Left cardiac atrium (tissue), 4 donors: ENCODE results near the gene REN. TPM values are rescaled to one million over a fixed set of nuclear protein-coding genes. Genes with fewer than 3 reads are reported as not detected.

Experiments used
- ATAC-seq, 2 donors: fragments of 200-7000 bp; cut with Tn5 transposase; one replicate each; pipeline ENCODE4 v1.9.1; 2020; ENCODE audit warnings: mild to moderate bottlenecking in 2 of 2, moderate library complexity in 2 of 2
- DNase-seq: peaks from one replicate; pipeline ENCODE4 v3.0.0-alpha.2; 2020
- intact Hi-C, 2 donors: fragments of 100-400 bp; cut with DNase I; formaldehyde crosslinking; loops; one replicate each; pipeline versions ENCODE4 v1.14.1 to v1.15.1; 2022 to 2023
- total RNA-seq, 2 donors: library from RNA; stranded (reverse); fragmentation: NEBNext Ultra II Directional; extraction: Animal tissue kit (Norgen Biotek cat#: 25700); gene quantifications; one replicate each; pipeline ENCODE4 v1.2.1, GENCODE V29; 2021
- donor health status: DM: no; HTN: yes; CAD: no.
- donor health status: DM: no; HTN: yes; CAD: no; lungs with severe emphysema.
- donor health status: DM: yes; HTN: yes; CAD: no.
- donor health status: Dilated cardiomyopathy.

The REN gene
- total RNA-seq, 2 donors from 2014 or later: not detected

- intact Hi-C loops: no loop called here
- DNase-seq (no peak), ATAC-seq (no peak)
These were observed 26.6 kb upstream of the REN start for GRCh38 chr1:204192589-204193352.

GRCh38 chr1:204192046-204192445 lies 25.9 kb upstream of the REN start:
- no peak for ATAC-seq
- intact Hi-C loops: no loop called here
- DNase-seq: no peak

GRCh38 chr1:204191456-204191855 lies 25.3 kb upstream of the REN start:
- DNase-seq: no peak
- ATAC-seq: no peak
- intact Hi-C loops: no loop called here

- ATAC-seq (peak; percentile 41 to 72), DNase-seq (peak; percentile 24)
- intact Hi-C loops: no loop called here
These were observed 24.4 kb upstream of the REN start for GRCh38 chr1:204190212-204191211.

GRCh38 chr1:204188959-204189639 lies 23.0 kb upstream of the REN start:
- ATAC-seq (no peak), DNase-seq (no peak)
- intact Hi-C loops: no loop called here

- intact Hi-C loops: no loop called here
- ATAC-seq (no peak), DNase-seq (no peak)
These were observed 20.5 kb upstream of the REN start for GRCh38 chr1:204186597-204186996.

GRCh38 chr1:204181116-204181515 lies 15.0 kb upstream of the REN start:
- DNase-seq: no peak
- intact Hi-C loops: no loop called here
- ATAC-seq: no peak

GRCh38 chr1:204180133-204180532 lies 14.0 kb upstream of the REN start:
- ATAC-seq: no peak
- DNase-seq: no peak
- intact Hi-C loops: no loop called here

GRCh38 chr1:204178487-204179281 lies 12.5 kb upstream of the REN start:
- ATAC-seq (no peak), DNase-seq (no peak)
- intact Hi-C loops: no loop called here

- ATAC-seq (no peak), DNase-seq (no peak)
- intact Hi-C loops: no loop called here
These were observed 11.0 kb upstream of the REN start for GRCh38 chr1:204177133-204177532.

- intact Hi-C loops: no loop called here
- no peak for ATAC-seq
- no peak for DNase-seq
These were observed 9.9 kb upstream of the REN start for GRCh38 chr1:204176049-204176448.

GRCh38 chr1:204174958-204175357 lies 8.8 kb upstream of the REN start:
- intact Hi-C loops: no loop called here
- no peak for ATAC-seq
- no peak for DNase-seq

- intact Hi-C loops: no loop called here
- ATAC-seq (no peak), DNase-seq (no peak)
These were observed 6.4 kb upstream of the REN start for GRCh38 chr1:204172404-204173029.

- no peak for ATAC-seq
- DNase-seq: no peak
- intact Hi-C loops: no loop called here
These were observed 5.6 kb upstream of the REN start for GRCh38 chr1:204171751-204172178.

GRCh38 chr1:204170494-204171155 lies 4.5 kb upstream of the REN start:
- intact Hi-C loops: no loop called here
- ATAC-seq: no peak
- no peak for DNase-seq

- intact Hi-C loops: no loop called here
- DNase-seq: no peak
- ATAC-seq: no peak
These were observed 3.7 kb upstream of the REN start for GRCh38 chr1:204169858-204170257.

- DNase-seq (no peak), ATAC-seq (no peak)
- intact Hi-C loops: no loop called here
These were observed 1.6 kb upstream of the REN start for GRCh38 chr1:204167730-204168129.
